Breast epithelium (tissue), 4 donors: ENCODE results near the gene BZW2. TPM values are rescaled to one million over a fixed set of nuclear protein-coding genes. Genes with fewer than 3 reads are reported as not detected.

ENCODE experiments used
- DNase-seq, 2 donors: peaks; one replicate each; pipeline ENCODE4 v3.0.0-alpha.2; 2019; ENCODE audit warnings: low spot score in 2 of 2
- H3K27ac ChIP-seq, 2 donors: fragments of 200-600 bp; sonication (generic) in 1 of 2; one replicate each; pipeline ENCODE4 v1.5.1; 2016 to 2019; ENCODE audit warnings: mild to moderate bottlenecking in 1 of 2
- H3K27me3 ChIP-seq, 2 donors: fragments of 200-600 bp; sonication (generic) in 1 of 2; one replicate each; pipeline versions ENCODE4 v1.5.1 to v1.6.0; 2017 to 2019; ENCODE audit warnings: control low read depth in 1 of 2, mild to moderate bottlenecking in 1 of 2
- H3K36me3 ChIP-seq: fragments of 200-600 bp; one replicate; pipeline ENCODE4 v1.5.1; 2019
- H3K4me1 ChIP-seq, 2 donors: fragments of 200-600 bp; sonication (generic); one replicate each; pipeline ENCODE4 v1.5.1; 2016 to 2019; ENCODE audit warnings: control low read depth in 1 of 2
- H3K4me3 ChIP-seq, 3 donors: fragments of 200-600 bp; sonication (generic); 1 replicate in 2 of 3; 2 replicates in 1 of 3; pipeline ENCODE4 v1.5.1; 2016 to 2019; ENCODE audit warnings: mild to moderate bottlenecking in 3 of 3, moderate library complexity in 2 of 3
- H3K9me3 ChIP-seq, 2 donors: fragments of 200-600 bp; sonication (generic) in 1 of 2; one replicate each; pipeline ENCODE4 v1.5.1; 2016 to 2019; ENCODE audit warnings: control low read depth in 1 of 2
- POLR2A ChIP-seq: fragments of 450-650 bp; IDR thresholded peaks from one replicate; pipeline ENCODE4 v1.6.1; 2016; ENCODE audit warnings: antibody characterized with exemption, mild to moderate bottlenecking, moderate library complexity
- POLR2AphosphoS5 ChIP-seq, 3 donors: sonication (generic); formaldehyde crosslinking; IDR thresholded peaks; one replicate each; pipeline ENCODE4 v1.6.1; 2017; ENCODE audit warnings: antibody characterized with exemption in 3 of 3
- intact Hi-C: fragments of 100-400 bp; cut with DNase I; formaldehyde crosslinking; loops from one replicate; pipeline ENCODE4 v1.15.1; 2023; ENCODE audit warnings: low total_unique reads
- total RNA-seq, 3 donors: library from RNA; depleted of rRNA; stranded (reverse); fragments of >200 nt; gene quantifications; one replicate each; pipeline ENCODE4 v1.1.0, GENCODE V29; 2016
- TF ChIP-seq, protein P1 (sequence below), 3 donors: fragments of 450-650 bp; IDR thresholded peaks; one replicate each; pipeline ENCODE4 v1.5.1; 2016 to 2017; ENCODE audit warnings: antibody characterized with exemption in 3 of 3, mild to moderate bottlenecking in 3 of 3, moderate library complexity in 3 of 3

BZW2 gene
- total RNA-seq, 3 donors from 2014 or later: 55.7 to 68.8 (median 68.2) TPM

GRCh38 chr7:16708511-16708910, 62.5 kb downstream of the BZW2 start:
- Histone ChIP-seq H3K9me3 (no peaks in the 10 kb centered on the region), H3K4me3 (no peak overlapping the region), H3K27me3 (no peaks in the 10 kb centered on the region), H3K4me1 (no peaks in the 10 kb centered on the region), H3K27ac (no peak overlapping the region), H3K36me3 (no peaks in the 10 kb centered on the region)
- intact Hi-C loops: no loop called here
- TF ChIP-seq POLR2A: no peak
- DNase-seq: no peak

GRCh38 chr7:16708980-16709379, 63.0 kb downstream of the BZW2 start:
- no peaks in the 10 kb centered on the region for H3K9me3 ChIP-seq
- no peak for DNase-seq
- H3K36me3 ChIP-seq: no peaks in the 10 kb centered on the region
- H3K27ac ChIP-seq: no peak overlapping the region
- H3K4me1 ChIP-seq: no peaks in the 10 kb centered on the region
- intact Hi-C loops: no loop called here
- no peak overlapping the region for H3K4me3 ChIP-seq
- TF ChIP-seq POLR2AphosphoS5 (IDR thresholded peaks at IDR 0.05): no peak
- no peak for TF ChIP-seq POLR2A
- TF ChIP-seq, protein P1, sequence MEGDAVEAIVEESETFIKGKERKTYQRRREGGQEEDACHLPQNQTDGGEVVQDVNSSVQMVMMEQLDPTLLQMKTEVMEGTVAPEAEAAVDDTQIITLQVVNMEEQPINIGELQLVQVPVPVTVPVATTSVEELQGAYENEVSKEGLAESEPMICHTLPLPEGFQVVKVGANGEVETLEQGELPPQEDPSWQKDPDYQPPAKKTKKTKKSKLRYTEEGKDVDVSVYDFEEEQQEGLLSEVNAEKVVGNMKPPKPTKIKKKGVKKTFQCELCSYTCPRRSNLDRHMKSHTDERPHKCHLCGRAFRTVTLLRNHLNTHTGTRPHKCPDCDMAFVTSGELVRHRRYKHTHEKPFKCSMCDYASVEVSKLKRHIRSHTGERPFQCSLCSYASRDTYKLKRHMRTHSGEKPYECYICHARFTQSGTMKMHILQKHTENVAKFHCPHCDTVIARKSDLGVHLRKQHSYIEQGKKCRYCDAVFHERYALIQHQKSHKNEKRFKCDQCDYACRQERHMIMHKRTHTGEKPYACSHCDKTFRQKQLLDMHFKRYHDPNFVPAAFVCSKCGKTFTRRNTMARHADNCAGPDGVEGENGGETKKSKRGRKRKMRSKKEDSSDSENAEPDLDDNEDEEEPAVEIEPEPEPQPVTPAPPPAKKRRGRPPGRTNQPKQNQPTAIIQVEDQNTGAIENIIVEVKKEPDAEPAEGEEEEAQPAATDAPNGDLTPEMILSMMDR (IDR thresholded peaks at IDR 0.05): no peak
- H3K27me3 ChIP-seq: no peaks in the 10 kb centered on the region

DNA sequence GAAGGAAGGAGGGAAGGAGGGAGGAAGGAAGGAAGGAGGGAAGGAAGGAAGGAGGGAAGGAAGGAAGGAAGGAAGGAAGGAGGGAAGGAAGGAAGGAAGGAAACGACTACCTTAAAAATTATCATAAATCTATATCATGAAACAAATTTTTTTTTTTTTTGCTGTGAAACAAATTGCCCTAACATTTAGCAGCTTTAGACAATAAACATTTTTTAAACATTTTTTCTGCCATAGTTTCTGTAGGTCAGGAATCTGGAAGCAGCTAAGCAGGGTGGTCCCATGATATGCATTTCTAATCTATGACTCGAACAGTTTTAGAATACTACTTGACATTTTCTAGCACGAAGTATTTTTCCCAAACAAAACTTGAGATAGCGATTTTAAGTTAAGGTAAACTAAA, 64.7 kb downstream of the BZW2 start:
- Histone ChIP-seq H3K9me3 (no peaks in the 10 kb centered on the region), H3K27ac (no peak overlapping the region), H3K36me3 (no peaks in the 10 kb centered on the region), H3K27me3 (no peaks in the 10 kb centered on the region), H3K4me3 (no peak overlapping the region), H3K4me1 (no peaks in the 10 kb centered on the region)
- intact Hi-C loops: no loop called here
- TF ChIP-seq, protein P1 (IDR thresholded peaks at IDR 0.05): no peak
- TF ChIP-seq POLR2AphosphoS5 (IDR thresholded peaks at IDR 0.05): no peak
- TF ChIP-seq POLR2A: no peak
- no peak for DNase-seq

DNA sequence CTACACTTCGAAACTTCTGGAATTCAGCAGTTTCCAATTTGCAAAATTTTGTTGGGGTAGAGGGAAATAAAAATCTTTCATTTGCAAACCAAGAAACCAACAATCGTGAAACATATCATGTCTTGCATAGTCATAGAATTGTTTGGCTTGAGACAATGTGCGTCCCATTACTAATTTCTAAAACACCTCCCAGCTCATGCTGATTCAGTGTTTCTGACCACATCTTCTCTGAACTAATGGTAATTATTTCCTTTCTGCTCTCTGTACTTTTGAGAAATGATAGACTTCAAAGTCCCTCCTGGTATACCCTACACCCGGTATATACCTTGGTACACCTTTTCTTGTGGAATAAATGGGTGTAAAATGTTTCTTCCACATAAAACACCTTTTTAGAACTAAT, 65.7 kb downstream of the BZW2 start:
- no peak overlapping the region for H3K27ac ChIP-seq
- H3K4me1 ChIP-seq: no peaks in the 10 kb centered on the region
- no peak overlapping the region for H3K4me3 ChIP-seq
- H3K9me3 ChIP-seq: no peaks in the 10 kb centered on the region
- TF ChIP-seq POLR2AphosphoS5 (IDR thresholded peaks at IDR 0.05) (no peak), POLR2A (no peak)
- TF ChIP-seq, protein P1 (IDR thresholded peaks at IDR 0.05): no peak
- no peaks in the 10 kb centered on the region for H3K27me3 ChIP-seq
- no peaks in the 10 kb centered on the region for H3K36me3 ChIP-seq
- no peak for DNase-seq
- intact Hi-C loops: no loop called here

- H3K9me3 ChIP-seq: no peaks in the 10 kb centered on the region
- intact Hi-C loops: no loop called here
- TF ChIP-seq POLR2AphosphoS5 (IDR thresholded peaks at IDR 0.05): no peak
- TF ChIP-seq, protein P1 (IDR thresholded peaks at IDR 0.05): no peak
- TF ChIP-seq POLR2A: no peak
- H3K27ac ChIP-seq: no peak overlapping the region
- no peaks in the 10 kb centered on the region for H3K4me1 ChIP-seq
- no peak overlapping the region for H3K4me3 ChIP-seq
- no peaks in the 10 kb centered on the region for H3K27me3 ChIP-seq
- no peaks in the 10 kb centered on the region for H3K36me3 ChIP-seq
- no peak for DNase-seq
Measured at GRCh38 chr7:16712916-16713315, 66.9 kb downstream of the BZW2 start.

DNA sequence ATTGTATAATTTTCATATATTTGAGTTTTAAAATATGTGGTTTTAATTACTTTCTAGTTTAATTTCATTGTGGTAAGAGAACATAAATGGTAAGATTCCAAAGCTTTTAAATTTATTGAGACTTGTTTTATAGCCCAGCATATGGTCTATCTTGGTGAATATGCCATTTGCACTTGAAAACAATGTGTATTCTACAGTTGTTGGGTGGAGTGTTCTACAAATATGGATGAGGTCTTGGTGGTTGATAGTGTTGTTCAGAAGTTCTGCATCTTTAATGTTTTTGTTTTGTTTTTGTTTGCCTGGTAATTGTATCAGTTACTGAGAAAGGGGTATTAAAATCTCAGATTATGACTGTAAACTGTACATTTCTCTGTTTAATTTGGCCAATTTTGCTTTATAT, 69.9 kb downstream of the BZW2 start:
- no peak for DNase-seq
- intact Hi-C loops: no loop called here
- Histone ChIP-seq H3K27ac (no peak overlapping the region), H3K4me1 (no peaks in the 10 kb centered on the region), H3K27me3 (no peaks in the 10 kb centered on the region), H3K36me3 (no peaks in the 10 kb centered on the region), H3K4me3 (no peak overlapping the region), H3K9me3 (no peaks in the 10 kb centered on the region)
- TF ChIP-seq, protein P1 (IDR thresholded peaks at IDR 0.05): no peak
- TF ChIP-seq POLR2A (no peak), POLR2AphosphoS5 (IDR thresholded peaks at IDR 0.05) (no peak)
